HepG2 (cell line): ENCODE measurements around the gene PLRG1. TPM values are rescaled to one million over a fixed set of nuclear protein-coding genes. Genes with fewer than 3 reads are reported as not detected.

Source experiments
- E2F2 ChIP-seq: sonication (generic); formaldehyde crosslinking; IDR thresholded peaks from 2 replicates; pipeline ENCODE4 v1.4.0; 2020; ENCODE audit warnings: missing genetic modification reagents, borderline replicate concordance
- GABPB1 ChIP-seq: IDR thresholded peaks from 2 replicates; pipeline ENCODE4 v1.6.1; 2016; ENCODE audit warnings: mild to moderate bottlenecking, missing genetic modification reagents, moderate library complexity, missing compliant biosample characterization
- HNF4G ChIP-seq, 2 experiments: sonication (generic) in 1 of 2; formaldehyde crosslinking in 1 of 2; IDR thresholded peaks; 2 replicates each; pipeline versions ENCODE4 v1.4.0 to v1.6.1; 2011 to 2020; ENCODE audit warnings: borderline replicate concordance in 2 of 2, low read depth in 2 of 2, mild to moderate bottlenecking in 2 of 2, low read length in 1 of 2, missing genetic modification reagents in 1 of 2, moderate library complexity in 1 of 2
- HNRNPK ChIP-seq: fragments of 200-400 bp; formaldehyde crosslinking; IDR thresholded peaks from 2 replicates; pipeline ENCODE4 v1.6.1; 2018; ENCODE audit warnings: low read length, low read depth, moderate library complexity, mild to moderate bottlenecking; ENCODE audit not compliant: poor library complexity, severe bottlenecking
- LCORL ChIP-seq, 2 experiments: fragments of 450-650 bp in 1 of 2; sonication (generic) in 1 of 2; formaldehyde crosslinking in 1 of 2; IDR thresholded peaks; 2 replicates each; pipeline versions ENCODE4 v1.5.0 to v1.6.1; 2017 to 2020; ENCODE audit warnings: antibody characterized with exemption in 1 of 2, missing genetic modification reagents in 1 of 2
- NFAT5 ChIP-seq: sonication (generic); formaldehyde crosslinking; IDR thresholded peaks from 2 replicates; pipeline ENCODE4 v1.4.0; 2020; ENCODE audit warnings: missing genetic modification reagents
- PATZ1 ChIP-seq: sonication (generic); formaldehyde crosslinking; IDR thresholded peaks from 2 replicates; pipeline ENCODE4 v1.4.0; 2020; ENCODE audit warnings: missing genetic modification reagents
- PRMT3 ChIP-seq: sonication (generic); formaldehyde crosslinking; IDR thresholded peaks from 2 replicates; pipeline ENCODE4 v1.8.1; 2022; ENCODE audit warnings: low read depth, mild to moderate bottlenecking, moderate library complexity, missing genetic modification reagents, borderline replicate concordance
- RARA ChIP-seq: IDR thresholded peaks from 2 replicates; pipeline ENCODE4 v1.6.1; 2016; ENCODE audit warnings: missing genetic modification reagents, missing compliant biosample characterization
- SNRNP70 ChIP-seq: fragments of 200-400 bp; formaldehyde crosslinking; IDR thresholded peaks from 2 replicates; pipeline ENCODE4 v1.6.1; 2017; ENCODE audit warnings: mild to moderate bottlenecking, low read depth, low read length, moderate library complexity
- ZFP91 ChIP-seq: sonication (generic); formaldehyde crosslinking; IDR thresholded peaks from 2 replicates; pipeline ENCODE4 v1.9.0; 2022; ENCODE audit warnings: missing genetic modification reagents, mild to moderate bottlenecking, borderline replicate concordance
- ZNF101 ChIP-seq: sonication (generic); formaldehyde crosslinking; IDR thresholded peaks from 2 replicates; pipeline ENCODE4 v1.4.0; 2020; ENCODE audit warnings: mild to moderate bottlenecking, low read depth, missing genetic modification reagents, borderline replicate concordance
- ZSCAN21 ChIP-seq: sonication (generic); formaldehyde crosslinking; IDR thresholded peaks from 2 replicates; pipeline ENCODE4 v1.8.0; 2022; ENCODE audit warnings: mild to moderate bottlenecking, missing genetic modification reagents, moderate library complexity, borderline replicate concordance
- polyA plus RNA-seq, 8 experiments: library from polyadenylated mRNA; depleted of rRNA in 3 of 8; stranded (reverse) in 7 of 8; unstranded in 1 of 8; fragments of >200 nt; fragmentation: Illumina TruSeq in 4 of 8; extraction: Trizol in 4 of 8; gene quantifications; 2 replicates each; pipeline versions ENCODE4 v1.2.1 to v1.2.3, GENCODE V29; 2011 to 2016; ENCODE audit warnings: low read depth in 4 of 8, missing spikeins in 1 of 8, mixed read lengths in 1 of 8; ENCODE audit not compliant: insufficient read depth in 1 of 8
- total RNA-seq, 5 experiments: library from RNA; depleted of rRNA; stranded (reverse); fragments of >200 nt; fragmentation: Illumina TruSeq; extraction: Trizol; gene quantifications; 2 replicates each; pipeline ENCODE4 v1.2.3, GENCODE V29; 2016; ENCODE audit warnings: low read depth in 1 of 5

PLRG1 gene
- total and polyA plus RNA-seq, 2 of the 13 experiments (the other 11 are each of a cell fraction or from before 2014, with no cell fraction given): 77.3 to 110 TPM

- TF ChIP-seq HNF4G (IDR thresholded peaks at IDR 0.05; ENCODE audit: borderline replicate concordance, low read depth, low read length) (peak; percentile 30; the same call in 1 of the 2 replicates), HNF4G (CRISPR knock-in tag; IDR thresholded peaks at IDR 0.05; ENCODE audit: borderline replicate concordance, low read depth) (no peak), ZSCAN21 (peak; percentile 67; the same call in 1 of the 2 replicates), PRMT3 (0 out of 2 replicates have a peak, but pooled peaks have one; percentile 24), NFAT5 (CRISPR knock-in tag) (no peak), LCORL (IDR thresholded peaks at IDR 0.05) (peak; percentile 62; the same call in 1 of the 2 replicates), LCORL (CRISPR knock-in tag; IDR thresholded peaks at IDR 0.05) (peak; percentile 71; the same call in 1 of the 2 replicates), RARA (CRISPR knock-in tag) (peak; percentile 18; the same call in 1 of the 2 replicates), HNRNPK (peak; percentile 92), SNRNP70 (no peak), ZFP91 (CRISPR knock-in tag) (peak; percentile 57; the same call in 1 of the 2 replicates), PATZ1 (CRISPR knock-in tag) (peak; percentile 58), ZNF101 (CRISPR knock-in tag) (no peak), GABPB1 (CRISPR knock-in tag) (peak; percentile 53; the same call in 1 of the 2 replicates), E2F2 (CRISPR knock-in tag) (no peak)
Measured at GRCh38 chr4:154491341-154492271, 58.6 kb downstream of the PLRG1 start, which contains the start of gene DCHS2 (continued).
